HEK293T (cell line): ENCODE data around the gene SLAMF7.

Source experiments
- ARNT ChIP-seq: fragments of 450-650 bp; IDR thresholded peaks from 2 replicates; pipeline ENCODE4 v1.6.1; 2017; ENCODE audit warnings: mild to moderate bottlenecking
- BHLHE40 ChIP-seq: fragments of 450-650 bp; IDR thresholded peaks from 2 replicates; pipeline ENCODE4 v1.6.1; 2016; ENCODE audit warnings: mild to moderate bottlenecking, moderate library complexity, borderline replicate concordance
- L3MBTL2 ChIP-seq: fragments of 450-650 bp; conservative IDR thresholded peaks from 2 replicates; pipeline ENCODE4 v1.6.1; 2016; ENCODE audit warnings: mild to moderate bottlenecking
- SUZ12 ChIP-seq: fragments of 450-650 bp; IDR thresholded peaks from 2 replicates; pipeline ENCODE4 v1.6.1; 2016; ENCODE audit warnings: mild to moderate bottlenecking
- TF ChIP-seq, protein P1 (sequence below): fragments of 450-650 bp; IDR thresholded peaks from 2 replicates; pipeline ENCODE4 v1.6.1; 2016

DNA sequence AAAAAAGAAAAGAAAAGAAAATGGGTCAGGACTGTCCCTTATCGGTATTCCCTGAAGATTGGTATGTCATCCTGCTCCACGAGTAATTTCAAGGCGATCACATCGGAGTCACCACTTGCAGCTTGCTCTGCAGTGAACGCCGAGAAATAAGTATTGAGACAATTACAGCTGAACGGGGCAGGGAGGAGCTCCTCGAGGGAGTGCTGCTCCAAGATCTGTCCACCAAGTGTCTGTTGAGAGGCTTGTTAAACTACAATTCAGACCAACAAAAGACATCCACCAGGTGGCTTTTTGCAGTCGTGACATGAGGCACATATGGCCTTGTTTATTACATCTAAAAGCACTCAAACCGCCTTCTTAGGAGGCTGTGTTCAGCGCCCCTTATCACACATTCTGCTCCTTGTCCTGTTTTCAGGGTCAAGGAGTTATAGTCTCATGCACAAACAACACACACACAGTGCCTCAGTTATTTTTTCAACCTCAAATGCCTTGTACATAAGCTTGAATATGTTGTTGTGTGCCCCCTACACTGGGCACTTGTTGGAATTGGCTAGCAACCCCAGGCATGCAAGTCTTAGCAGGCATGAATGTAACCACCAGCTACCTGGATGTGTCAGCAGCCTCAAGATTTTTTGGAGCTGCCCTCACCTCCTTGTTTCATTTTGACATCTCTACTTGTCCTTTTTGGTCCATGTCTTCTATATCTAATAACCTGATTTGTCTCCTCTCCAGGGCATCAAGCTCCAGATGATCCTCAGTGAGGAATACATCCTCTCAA lies 14.4 kb upstream of the SLAMF7 start:
- no peak for TF ChIP-seq BHLHE40
- TF ChIP-seq, protein P1, sequence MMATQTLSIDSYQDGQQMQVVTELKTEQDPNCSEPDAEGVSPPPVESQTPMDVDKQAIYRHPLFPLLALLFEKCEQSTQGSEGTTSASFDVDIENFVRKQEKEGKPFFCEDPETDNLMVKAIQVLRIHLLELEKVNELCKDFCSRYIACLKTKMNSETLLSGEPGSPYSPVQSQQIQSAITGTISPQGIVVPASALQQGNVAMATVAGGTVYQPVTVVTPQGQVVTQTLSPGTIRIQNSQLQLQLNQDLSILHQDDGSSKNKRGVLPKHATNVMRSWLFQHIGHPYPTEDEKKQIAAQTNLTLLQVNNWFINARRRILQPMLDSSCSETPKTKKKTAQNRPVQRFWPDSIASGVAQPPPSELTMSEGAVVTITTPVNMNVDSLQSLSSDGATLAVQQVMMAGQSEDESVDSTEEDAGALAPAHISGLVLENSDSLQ: no peak
- no peak for TF ChIP-seq SUZ12
- TF ChIP-seq ARNT: no peak
- no peak for TF ChIP-seq L3MBTL2
